GM19438 (cell line): ENCODE data around the gene MAP3K7.
A peak's percentile ranks its signal among the peaks of the same experiment; 100 is the strongest.

Experiments used
- ATAC-seq: cut with Tn5 transposase; IDR thresholded peaks from one replicate; pipeline ENCODE4 v1.9.1; 2021; ENCODE audit warnings: low read depth; ENCODE audit not compliant: unreplicated experiment

Gene MAP3K7

GRCh38 chr6:90485635-90486277, 101.1 kb downstream of the MAP3K7 start:
- ATAC-seq: no peak

GRCh38 chr6:90484903-90485302, 102.0 kb downstream of the MAP3K7 start:
- no peak for ATAC-seq

- no peak for ATAC-seq
These were observed 102.5 kb downstream of the MAP3K7 start for GRCh38 chr6:90484385-90484784.

GRCh38 chr6:90483956-90484355, 102.9 kb downstream of the MAP3K7 start:
- ATAC-seq: no peak

GRCh38 chr6:90483116-90483839, 103.6 kb downstream of the MAP3K7 start:
- no peak for ATAC-seq

- no peak for ATAC-seq
These were observed 106.2 kb downstream of the MAP3K7 start for GRCh38 chr6:90480666-90481065.

GRCh38 chr6:90479603-90479926, 107.3 kb downstream of the MAP3K7 start:
- ATAC-seq: no peak

- ATAC-seq: peak; percentile 88
These were observed 107.9 kb downstream of the MAP3K7 start for GRCh38 chr6:90478789-90479602.

GRCh38 chr6:90478278-90478677, 108.6 kb downstream of the MAP3K7 start:
- no peak for ATAC-seq

- ATAC-seq: no peak
These were observed 109.5 kb downstream of the MAP3K7 start for GRCh38 chr6:90477366-90477765.

GRCh38 chr6:90472716-90473115, 114.2 kb downstream of the MAP3K7 start:
- no peak for ATAC-seq

- no peak for ATAC-seq
These were observed 115.6 kb downstream of the MAP3K7 start for GRCh38 chr6:90471263-90471662.

GRCh38 chr6:90469906-90470305, 117.0 kb downstream of the MAP3K7 start:
- ATAC-seq: no peak

- ATAC-seq: no peak
These were observed 118.0 kb downstream of the MAP3K7 start for GRCh38 chr6:90468859-90469258.

- no peak for ATAC-seq
These were observed 118.8 kb downstream of the MAP3K7 start for GRCh38 chr6:90468080-90468479.

GRCh38 chr6:90467546-90467945, 119.3 kb downstream of the MAP3K7 start:
- ATAC-seq: no peak

- no peak for ATAC-seq
These were observed 120.5 kb downstream of the MAP3K7 start for GRCh38 chr6:90466154-90466940.

GRCh38 chr6:90465686-90466085, 121.2 kb downstream of the MAP3K7 start:
- no peak for ATAC-seq

GRCh38 chr6:90464507-90464906, 122.4 kb downstream of the MAP3K7 start:
- ATAC-seq: no peak

GRCh38 chr6:90463874-90464273, 123.0 kb downstream of the MAP3K7 start:
- no peak for ATAC-seq
